GM23338 (cell line): Measurements from ENCODE around the gene TTLL9.

Source experiments
- CREB1 ChIP-seq: fragments of 250-450 bp; sonication (Bioruptor Pico); IDR thresholded peaks from 2 replicates; pipeline ENCODE4 v1.5.0; 2020; ENCODE audit warnings: low read depth, mild to moderate bottlenecking, moderate library complexity
- CTCF ChIP-seq, 2 experiments: fragments of 200-600 bp in 1 of 2; sonication (generic) in 1 of 2; conservative IDR thresholded peaks; 2 replicates each; pipeline versions ENCODE4 v1.5.1 to v1.6.1; 2016 to 2017; ENCODE audit warnings: antibody characterized with exemption in 2 of 2, low read depth in 2 of 2, mild to moderate bottlenecking in 2 of 2, moderate library complexity in 1 of 2
- REST ChIP-seq: IDR thresholded peaks from one replicate; pipeline ENCODE4 v1.6.1; 2018; ENCODE audit warnings: antibody characterized with exemption; ENCODE audit not compliant: unreplicated experiment

GRCh38 chr20:31859998-31860380 is 10.4 kb upstream of the TTLL9 start:
- TF ChIP-seq CTCF (conservative IDR thresholded peaks at IDR 0.05; ENCODE audit: low read depth in 2 of 2) (no peak), CREB1 (no peak), REST (no peak)
